Smooth muscle cell (in vitro differentiated cells): ENCODE data around the gene MYH11. TPM values are rescaled to one million over a fixed set of nuclear protein-coding genes. Genes with fewer than 3 reads are reported as not detected.

ENCODE experiments used
- DNase-seq: peaks from one replicate; lab custom pipeline; 2025; ENCODE audit not compliant: unreplicated experiment; lab: John Stamatoyannopoulos, UW
- H2AFZ ChIP-seq: fragments of 200-600 bp; sonication (generic); 2 replicates; pipeline ENCODE4 v1.6.0; 2016; ENCODE audit warnings: antibody characterized with exemption, low read depth, mild to moderate bottlenecking
- H3F3A ChIP-seq: fragments of 200-600 bp; sonication (generic); 2 replicates; pipeline ENCODE4 v1.6.0; 2017; ENCODE audit warnings: antibody characterized with exemption, low read depth
- H3K27ac ChIP-seq: fragments of 200-600 bp; sonication (generic); 2 replicates; pipeline ENCODE4 v1.5.1; 2016; ENCODE audit warnings: low read depth, mild to moderate bottlenecking
- H3K27me3 ChIP-seq: fragments of 200-600 bp; sonication (generic); 2 replicates; pipeline ENCODE4 v1.6.1; 2016; ENCODE audit warnings: low read depth, mild to moderate bottlenecking
- H3K36me3 ChIP-seq: fragments of 200-600 bp; sonication (generic); 2 replicates; pipeline ENCODE4 v1.5.1; 2016; ENCODE audit warnings: low read depth
- H3K4me1 ChIP-seq: fragments of 200-600 bp; sonication (generic); 2 replicates; pipeline ENCODE4 v1.5.1; 2016; ENCODE audit warnings: low read depth
- H3K4me2 ChIP-seq: fragments of 200-600 bp; sonication (generic); 2 replicates; pipeline ENCODE4 v1.6.0; 2016; ENCODE audit warnings: mild to moderate bottlenecking
- H3K4me3 ChIP-seq: fragments of 200-600 bp; sonication (generic); 2 replicates; pipeline ENCODE4 v1.5.1; 2016; ENCODE audit warnings: mild to moderate bottlenecking
- H3K79me2 ChIP-seq: fragments of 200-600 bp; sonication (generic); 2 replicates; pipeline ENCODE4 v1.6.0; 2016; ENCODE audit warnings: low read depth, mild to moderate bottlenecking
- H3K9ac ChIP-seq: fragments of 200-600 bp; sonication (generic); 2 replicates; pipeline ENCODE4 v1.6.0; 2016; ENCODE audit warnings: low read depth
- H3K9me3 ChIP-seq: fragments of 200-600 bp; sonication (generic); replicated peaks from 2 replicates; pipeline ENCODE4 v1.5.1; 2016; ENCODE audit warnings: low read depth
- H4K20me1 ChIP-seq: fragments of 200-600 bp; sonication (generic); 2 replicates; pipeline ENCODE4 v1.6.0; 2016; ENCODE audit warnings: low read depth
- CTCF ChIP-seq: fragments of 200-600 bp; sonication (generic); IDR thresholded peaks from 2 replicates; pipeline ENCODE4 v1.5.1; 2017; ENCODE audit warnings: borderline replicate concordance, mild to moderate bottlenecking, antibody characterized with exemption; ENCODE audit not compliant: insufficient read depth, poor library complexity, severe bottlenecking
- WGBS: methylation state at CpG from one replicate; pipeline ENCODE4 v1.1.7; 2016; ENCODE audit warnings: low lambda C conversion rate; 5-methylcytosine and 5-hydroxymethylcytosine counted together
- polyA plus RNA-seq: library from polyadenylated mRNA; unstranded; fragments of >200 nt; fragmentation: Nextera tagmentation; extraction: Ambion mirVana; gene quantifications from 2 replicates; pipeline ENCODE4 v1.2.1, GENCODE V29; 2016
- total RNA-seq: library from RNA; depleted of rRNA; stranded (reverse); fragments of >200 nt; gene quantifications from 2 replicates; pipeline ENCODE4 v1.2.3, GENCODE V29; 2014

Gene MYH11
- total and polyA plus RNA-seq, 2 experiments from 2014 or later, result 0.58 TPM; not detected in 1

DNA sequence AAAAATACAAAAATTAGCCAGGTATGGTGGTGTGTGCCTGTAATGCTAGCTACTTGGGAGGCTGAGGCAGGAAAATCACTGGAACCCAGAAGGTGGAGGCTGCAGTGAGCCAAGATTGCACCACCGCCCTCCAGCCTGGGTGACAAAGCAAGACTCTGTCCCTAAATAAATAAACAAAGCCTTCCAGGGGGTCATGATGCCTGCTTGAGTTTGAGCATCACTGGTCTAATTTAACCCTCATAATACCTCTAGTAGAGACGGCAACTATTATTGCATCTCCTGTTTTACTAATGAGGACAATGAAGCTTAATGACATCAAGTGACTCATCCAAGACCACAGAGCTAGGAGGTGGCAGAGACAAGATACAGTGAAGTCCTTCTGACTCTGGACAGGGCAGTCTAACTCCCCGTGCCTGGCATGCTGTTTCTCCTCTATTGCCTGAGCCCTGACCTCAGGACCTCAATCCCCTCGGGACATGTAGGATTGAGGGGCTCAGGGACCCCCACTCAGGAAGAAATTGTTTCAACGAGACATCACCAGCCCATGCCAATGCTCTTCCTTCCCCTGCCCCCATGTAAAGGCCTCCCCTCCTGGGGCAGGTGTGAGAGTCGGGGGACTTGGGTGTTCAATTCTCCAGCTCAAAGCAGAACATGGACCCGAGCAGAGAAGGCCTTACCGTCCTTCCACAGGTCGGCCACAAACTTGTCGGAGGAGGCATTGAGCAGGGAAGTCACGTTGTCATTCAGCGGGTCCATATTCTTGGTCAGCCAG is 103.9 kb downstream of the MYH11 start:
- no peaks in the 10 kb centered on the region for H3K9me3 ChIP-seq
- H3K9ac ChIP-seq, result no peak overlapping the region
- no peak overlapping the region for H3K4me2 ChIP-seq
- H3K36me3 ChIP-seq, result no peaks in the 10 kb centered on the region
- 83% methylated on average over 12 of the region's 12 CpGs for WGBS
- no peak overlapping the region for H3K4me3 ChIP-seq
- H3F3A ChIP-seq, result no peaks in the 10 kb centered on the region
- H3K27me3 ChIP-seq, result no peaks in the 10 kb centered on the region
- no peaks in the 10 kb centered on the region for H3K4me1 ChIP-seq
- H3K79me2 ChIP-seq, result no peaks in the 10 kb centered on the region
- H2AFZ ChIP-seq, result no peak overlapping the region
- no peak for DNase-seq
- no peaks in the 10 kb centered on the region for H4K20me1 ChIP-seq
- TF ChIP-seq CTCF, result no peak
- no peak overlapping the region for H3K27ac ChIP-seq

- WGBS, result 90% methylated on average over 7 of the region's 7 CpGs
- no peak overlapping the region for H2AFZ ChIP-seq
- H3K27me3 ChIP-seq, result no peaks in the 10 kb centered on the region
- H3K9ac ChIP-seq, result no peak overlapping the region
- H4K20me1 ChIP-seq, result no peaks in the 10 kb centered on the region
- H3F3A ChIP-seq, result no peaks in the 10 kb centered on the region
- no peaks in the 10 kb centered on the region for H3K4me1 ChIP-seq
- H3K4me3 ChIP-seq, result no peak overlapping the region
- H3K4me2 ChIP-seq, result no peak overlapping the region
- no peaks in the 10 kb centered on the region for H3K9me3 ChIP-seq
- TF ChIP-seq CTCF, result no peak
- H3K79me2 ChIP-seq, result no peaks in the 10 kb centered on the region
- no peak for DNase-seq
- no peaks in the 10 kb centered on the region for H3K36me3 ChIP-seq
- H3K27ac ChIP-seq, result no peak overlapping the region
Observed at GRCh38 chr16:15751940-15752339, 104.9 kb downstream of the MYH11 start.

DNA sequence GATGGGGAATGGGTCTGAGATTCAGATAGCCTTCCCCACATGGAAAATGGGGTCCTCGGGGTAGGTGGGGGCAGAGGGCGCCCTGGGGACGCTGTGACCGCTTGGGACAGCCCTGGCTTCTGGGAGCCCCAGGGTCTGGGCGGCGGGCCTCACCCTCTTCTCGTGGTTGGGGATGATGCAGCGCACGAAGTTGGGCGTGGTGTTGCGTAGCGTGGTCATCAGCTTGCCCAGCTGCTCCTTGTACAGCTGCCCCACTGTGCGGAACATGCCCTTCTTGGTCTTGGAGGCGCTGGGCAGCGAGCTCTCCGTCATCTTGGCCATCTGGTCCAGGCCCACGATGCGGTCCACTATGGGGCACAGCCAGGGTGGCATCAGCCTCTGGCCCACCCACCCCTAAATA is 106.8 kb downstream of the MYH11 start:
- Histone ChIP-seq H3K4me3 (no peak overlapping the region), H3K9me3 (no peaks in the 10 kb centered on the region), H3K36me3 (no peaks in the 10 kb centered on the region), H3K9ac (no peak overlapping the region), H3K4me2 (no peak overlapping the region), H3K4me1 (no peaks in the 10 kb centered on the region), H3K27ac (no peak overlapping the region), H2AFZ (no peak overlapping the region), H3K27me3 (no peaks in the 10 kb centered on the region), H4K20me1 (no peaks in the 10 kb centered on the region), H3K79me2 (no peaks in the 10 kb centered on the region), H3F3A (no peaks in the 10 kb centered on the region)
- WGBS, result 91% methylated on average over 18 of the region's 18 CpGs
- no peak for TF ChIP-seq CTCF
- no peak for DNase-seq

- H3F3A ChIP-seq, result no peaks in the 10 kb centered on the region
- no peak overlapping the region for H3K27ac ChIP-seq
- no peak overlapping the region for H2AFZ ChIP-seq
- no peak overlapping the region for H3K9ac ChIP-seq
- 50% methylated on average over 2 of the region's 2 CpGs for WGBS
- H4K20me1 ChIP-seq, result no peaks in the 10 kb centered on the region
- no peaks in the 10 kb centered on the region for H3K27me3 ChIP-seq
- no peak overlapping the region for H3K4me2 ChIP-seq
- no peak overlapping the region for H3K4me3 ChIP-seq
- no peaks in the 10 kb centered on the region for H3K4me1 ChIP-seq
- no peak for TF ChIP-seq CTCF
- no peaks in the 10 kb centered on the region for H3K79me2 ChIP-seq
- H3K9me3 ChIP-seq, result no peaks in the 10 kb centered on the region
- DNase-seq, result no peak
- H3K36me3 ChIP-seq, result no peaks in the 10 kb centered on the region
Observed at GRCh38 chr16:15749371-15749770, 107.5 kb downstream of the MYH11 start.
